HG03432 (cell line): Measurements from ENCODE around the gene SYNE2.

Experiments used
- ATAC-seq: cut with Tn5 transposase; IDR thresholded peaks from one replicate; pipeline ENCODE4 v1.9.1; 2021; ENCODE audit warnings: mild to moderate bottlenecking, moderate library complexity; ENCODE audit not compliant: unreplicated experiment

Gene SYNE2

DNA sequence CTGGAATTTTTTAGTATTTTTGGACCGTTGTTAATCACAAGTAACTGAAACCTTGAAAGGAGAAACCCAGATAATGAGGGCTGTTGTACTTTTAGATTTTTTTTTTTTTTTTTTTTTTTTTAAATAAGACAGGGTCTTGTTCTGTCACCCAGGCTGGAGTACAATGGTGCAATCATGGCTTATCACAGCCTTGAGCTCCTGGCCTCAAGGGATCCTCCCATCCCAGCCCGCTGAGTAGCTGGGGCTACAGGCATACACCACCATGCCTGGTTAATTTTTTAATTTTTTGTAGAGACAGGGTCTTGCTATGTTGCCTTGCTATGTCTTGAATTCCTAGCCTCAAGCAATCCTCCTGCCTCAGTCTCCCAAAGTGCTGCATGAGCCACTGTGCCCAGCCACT, 211.6 kb downstream of the SYNE2 start:
- no peak for ATAC-seq

DNA sequence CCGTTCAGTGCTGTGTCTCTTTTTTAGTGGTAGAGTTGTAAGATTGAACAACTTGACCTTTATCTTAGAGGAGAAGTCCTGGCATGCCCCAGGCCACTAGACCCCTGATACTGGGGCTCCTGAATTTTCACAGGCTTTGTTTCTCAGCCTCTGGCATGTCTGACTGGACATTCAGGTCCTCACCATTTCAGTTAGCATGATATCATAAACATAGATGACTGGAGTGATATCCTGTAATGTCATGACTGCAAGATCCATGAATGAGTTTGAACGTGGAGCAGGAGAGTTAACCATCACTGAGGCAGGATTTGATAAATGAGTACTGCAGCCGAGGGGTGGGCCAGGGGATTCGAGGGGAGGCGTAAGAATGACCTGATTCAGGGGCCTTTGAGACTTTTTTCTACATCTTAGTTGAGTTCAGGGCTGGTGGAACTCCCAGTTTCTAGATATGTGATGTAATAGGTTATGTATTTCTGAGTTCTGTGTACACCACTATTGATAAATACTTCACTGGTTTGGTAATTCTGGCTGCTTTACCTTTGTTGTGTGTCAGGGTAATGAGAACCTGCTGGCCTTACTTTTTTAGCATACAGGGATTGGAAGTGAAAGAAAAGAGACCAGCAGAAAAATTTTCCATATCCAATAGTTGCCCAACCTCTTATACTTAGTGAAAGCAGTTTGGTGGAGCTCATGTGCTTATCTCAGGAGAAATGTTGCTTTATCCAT, 217.0 kb downstream of the SYNE2 start:
- ATAC-seq, result no peak

DNA sequence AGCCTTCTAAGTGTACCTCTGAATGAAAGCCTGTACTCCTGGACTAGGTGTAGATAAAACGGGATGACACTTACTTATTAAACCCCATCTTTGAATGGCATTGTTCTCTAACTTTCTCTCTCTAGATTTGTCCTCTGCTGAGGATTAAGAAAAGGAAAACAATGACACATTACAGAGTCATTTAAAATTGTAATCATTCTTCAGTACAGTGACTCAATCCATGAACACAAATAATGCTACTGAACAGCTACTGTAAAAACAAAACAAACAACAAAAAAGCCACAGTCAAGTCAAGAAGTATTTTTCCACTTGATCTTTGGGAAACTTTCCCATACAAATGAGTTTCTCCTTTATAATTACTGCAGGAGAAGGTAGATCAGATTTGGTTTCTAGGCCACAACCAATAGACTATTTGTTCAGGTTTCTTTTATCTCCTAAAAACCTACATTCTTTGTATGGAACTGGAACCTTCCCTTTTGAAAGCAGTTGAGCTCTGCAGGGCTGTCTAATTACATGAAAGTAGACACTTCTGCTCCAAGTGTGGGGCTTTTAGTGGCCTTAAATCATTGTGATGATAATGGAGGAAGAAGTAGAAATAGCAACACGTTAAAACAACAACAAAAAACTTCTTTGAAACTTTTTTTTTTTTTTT, 222.3 kb downstream of the SYNE2 start:
- no peak for ATAC-seq

DNA sequence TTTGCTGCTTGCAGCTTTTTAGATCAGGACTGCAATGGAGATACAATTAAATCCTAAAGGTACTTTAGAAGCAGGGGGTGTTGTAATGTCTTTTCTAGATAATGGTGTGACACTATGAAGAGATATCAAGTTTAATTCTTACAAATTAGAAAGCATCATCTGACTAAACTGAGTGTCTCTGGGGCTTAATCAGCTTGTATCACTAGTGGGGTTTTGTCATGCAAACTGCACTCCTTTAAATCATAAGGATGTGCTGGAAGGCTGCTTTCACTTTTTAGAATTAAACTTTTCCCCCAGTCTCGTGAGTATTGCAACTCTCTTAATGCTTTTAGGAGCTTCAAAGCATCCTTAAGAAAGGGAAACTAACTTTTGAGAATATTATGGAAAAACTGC, 222.8 kb downstream of the SYNE2 start:
- ATAC-seq, result no peak

DNA sequence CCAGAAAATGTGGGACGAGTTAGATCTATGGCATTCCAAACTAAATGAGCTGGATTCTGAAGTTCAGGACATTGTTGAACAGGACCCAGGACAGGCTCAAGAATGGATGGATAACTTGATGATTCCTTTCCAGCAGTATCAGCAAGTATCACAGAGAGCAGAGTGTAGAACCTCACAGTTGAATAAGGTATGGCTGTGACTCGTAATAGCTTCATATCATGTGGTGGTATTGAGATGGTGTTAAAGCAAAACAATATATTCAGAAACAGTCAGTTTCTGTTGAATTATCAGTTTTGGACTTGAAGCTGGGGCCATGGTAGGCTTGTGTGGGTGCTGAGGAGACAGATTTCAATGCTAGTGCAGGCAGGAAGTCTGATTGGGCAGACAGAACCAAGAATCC, 227.6 kb downstream of the SYNE2 start:
- ATAC-seq, result no peak

DNA sequence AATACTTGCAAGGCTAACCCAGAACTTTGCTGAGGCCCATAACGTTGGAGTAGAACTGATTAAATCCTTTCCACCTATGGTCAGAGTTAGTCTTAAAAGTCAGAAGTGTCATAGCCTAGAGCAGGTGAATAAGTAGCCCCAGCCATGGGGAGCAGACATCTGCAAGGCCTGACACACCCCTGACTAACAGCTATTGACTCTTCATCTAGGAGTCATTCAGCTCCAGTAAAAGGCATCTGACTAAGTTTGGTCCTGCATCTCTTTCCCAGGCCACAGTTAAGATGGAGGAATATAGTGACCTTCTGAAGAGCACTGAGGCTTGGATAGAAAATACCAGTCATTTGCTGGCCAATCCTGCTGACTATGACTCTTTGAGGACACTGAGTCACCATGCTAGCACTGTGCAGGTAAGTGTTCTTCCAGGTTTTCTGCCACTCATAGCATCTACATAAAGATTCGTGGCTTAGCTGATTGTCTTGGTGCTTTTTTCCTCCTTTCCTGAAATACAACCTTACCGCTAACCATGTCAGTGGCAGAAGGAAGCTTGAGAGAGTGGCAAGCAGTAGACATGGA, 228.5 kb downstream of the SYNE2 start:
- no peak for ATAC-seq

DNA sequence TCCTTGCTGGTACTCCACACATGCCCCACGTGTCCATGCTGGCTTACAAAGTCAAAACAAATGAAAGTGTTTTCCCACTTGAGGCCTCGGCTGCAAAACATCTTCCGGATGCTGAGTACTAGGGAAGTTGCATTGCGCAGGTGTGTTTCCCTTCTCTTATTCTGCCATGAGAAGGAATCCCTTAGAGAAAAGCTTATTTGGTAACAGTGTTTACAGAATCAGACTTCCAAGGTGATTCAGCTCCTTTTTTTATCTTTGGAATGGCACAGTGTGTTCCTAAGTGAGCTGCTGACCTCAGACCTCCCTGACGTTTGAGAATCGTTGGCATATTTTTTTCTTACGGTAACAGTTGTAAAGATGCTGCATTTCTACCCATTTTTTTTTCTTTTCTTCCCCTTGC, 230.0 kb downstream of the SYNE2 start:
- no peak for ATAC-seq

DNA sequence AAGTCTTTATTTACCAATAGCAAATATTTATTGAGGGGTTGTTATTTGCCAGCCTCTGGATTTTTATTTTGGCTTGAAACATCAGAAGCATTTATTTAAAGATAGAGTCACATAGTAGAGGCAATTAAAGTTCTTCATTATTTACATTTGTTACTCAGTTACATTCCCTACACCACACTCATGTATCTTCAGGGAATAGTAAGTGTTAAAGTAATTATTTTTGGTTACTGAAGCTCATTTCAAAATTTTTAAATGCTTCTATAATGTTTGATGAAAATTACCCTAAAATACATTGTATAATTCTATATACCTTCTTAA, 235.8 kb downstream of the SYNE2 start:
- no peak for ATAC-seq

DNA sequence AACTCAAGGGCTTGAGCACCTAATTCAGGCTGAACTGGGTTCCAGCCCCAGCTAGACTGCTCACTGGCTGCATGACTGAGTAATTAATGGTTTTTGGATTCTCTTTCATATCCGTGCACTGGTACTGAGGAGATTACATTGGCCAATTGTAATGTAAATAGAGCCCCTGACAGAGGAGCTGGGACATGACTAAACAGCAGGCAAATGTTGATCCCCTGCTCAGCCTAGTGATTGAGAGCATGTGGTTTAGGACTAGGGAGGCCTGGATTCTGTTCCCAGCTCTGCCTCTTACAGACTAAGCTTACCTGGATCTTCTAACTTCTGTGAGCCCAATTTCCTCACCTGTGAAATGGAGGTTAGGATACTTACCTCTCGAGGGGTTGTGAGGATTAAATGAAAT, 237.1 kb downstream of the SYNE2 start:
- no peak for ATAC-seq

DNA sequence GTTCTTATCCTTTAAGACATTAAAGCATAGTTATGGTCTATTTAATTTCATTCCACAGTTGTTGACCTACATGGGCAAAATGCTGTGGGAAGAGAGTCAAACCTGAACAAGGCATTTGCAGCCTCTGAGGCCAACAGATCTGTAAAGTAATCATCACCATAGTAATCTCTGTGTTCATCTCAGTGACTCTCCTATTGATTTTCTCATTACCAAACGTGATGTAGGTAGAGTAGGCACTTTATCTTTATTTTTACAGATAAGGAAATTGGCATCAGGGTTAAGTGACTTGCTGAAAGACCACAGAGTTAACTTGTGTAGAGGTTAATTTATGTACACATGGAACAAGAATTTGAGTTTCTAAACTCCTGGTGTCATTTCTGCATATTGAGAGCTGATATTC, 238.4 kb downstream of the SYNE2 start:
- no peak for ATAC-seq

DNA sequence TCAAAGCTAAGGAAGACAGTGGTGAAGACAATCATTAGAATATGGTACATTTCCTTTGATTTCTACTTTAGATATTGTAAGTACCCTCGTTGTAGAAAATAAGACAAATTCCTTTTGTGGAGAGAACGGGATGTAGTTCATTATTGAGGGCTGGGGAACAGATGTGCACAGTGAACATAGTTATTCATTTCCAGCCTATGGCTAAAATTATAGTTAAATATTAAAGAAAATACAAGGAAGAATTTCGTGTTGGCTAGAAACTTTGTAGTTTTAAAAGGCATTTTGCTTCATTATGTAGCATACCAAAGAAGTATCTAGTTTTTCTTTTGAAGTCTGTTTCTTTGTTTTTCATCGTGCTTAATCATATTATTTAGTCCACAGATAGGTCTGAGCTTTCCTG, 239.5 kb downstream of the SYNE2 start:
- ATAC-seq, result no peak

DNA sequence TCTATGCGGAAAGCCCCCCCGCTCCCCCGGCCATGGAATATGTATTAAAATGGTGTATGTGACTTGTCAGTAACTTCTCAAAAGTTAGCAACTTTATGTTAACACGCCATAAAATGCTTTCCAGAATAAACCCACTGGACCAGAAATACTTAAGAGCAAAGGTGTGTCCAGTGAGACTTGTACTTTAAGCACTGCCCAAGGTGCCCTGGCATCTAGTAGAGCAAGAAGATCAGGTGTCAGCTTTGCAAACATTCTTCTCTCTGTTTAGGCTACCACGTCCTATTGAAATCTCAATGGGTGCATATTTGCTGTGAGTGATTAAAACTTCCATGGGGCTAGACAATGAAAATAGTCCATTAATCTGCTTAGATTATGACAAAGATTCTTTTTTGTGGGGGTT, 240.1 kb downstream of the SYNE2 start:
- no peak for ATAC-seq

DNA sequence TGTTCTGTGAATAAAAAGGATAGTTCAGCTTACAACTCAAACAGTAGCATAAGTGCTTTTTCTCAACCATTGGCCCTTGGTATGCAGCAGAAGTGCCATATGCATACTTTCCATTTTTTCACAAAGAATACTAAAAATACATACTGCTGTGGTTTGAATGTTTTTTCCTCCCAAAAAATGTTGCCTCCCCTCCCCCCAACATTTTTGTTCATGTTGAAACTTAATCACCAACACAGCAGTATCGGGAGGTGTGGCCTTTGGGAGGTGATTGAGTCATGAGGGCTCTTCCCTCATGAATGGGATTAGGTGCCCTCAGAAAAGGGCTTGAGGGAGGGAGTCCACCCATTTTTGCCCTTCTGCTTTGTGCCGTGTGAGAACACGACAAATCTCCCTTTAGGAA, 242.8 kb downstream of the SYNE2 start:
- ATAC-seq, result no peak

DNA sequence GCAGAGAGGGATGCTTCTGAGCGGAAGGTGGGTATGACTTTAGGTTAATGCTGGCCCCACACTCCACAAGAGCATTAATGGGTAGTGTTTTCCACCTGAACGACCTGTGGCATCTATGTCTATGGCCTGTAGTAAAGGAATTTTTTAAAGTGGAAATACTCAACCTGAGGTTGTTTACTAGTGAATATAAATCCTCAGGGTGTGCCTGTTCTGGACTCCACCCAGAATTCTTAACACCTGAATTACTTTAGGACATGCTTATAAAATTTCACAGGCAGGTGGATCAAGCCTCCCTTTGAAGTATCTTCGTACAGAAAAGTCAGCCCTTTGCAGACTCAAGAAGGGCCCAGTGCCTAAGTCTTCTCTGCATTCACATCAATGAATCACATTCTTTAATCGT, 245.3 kb downstream of the SYNE2 start:
- no peak for ATAC-seq

DNA sequence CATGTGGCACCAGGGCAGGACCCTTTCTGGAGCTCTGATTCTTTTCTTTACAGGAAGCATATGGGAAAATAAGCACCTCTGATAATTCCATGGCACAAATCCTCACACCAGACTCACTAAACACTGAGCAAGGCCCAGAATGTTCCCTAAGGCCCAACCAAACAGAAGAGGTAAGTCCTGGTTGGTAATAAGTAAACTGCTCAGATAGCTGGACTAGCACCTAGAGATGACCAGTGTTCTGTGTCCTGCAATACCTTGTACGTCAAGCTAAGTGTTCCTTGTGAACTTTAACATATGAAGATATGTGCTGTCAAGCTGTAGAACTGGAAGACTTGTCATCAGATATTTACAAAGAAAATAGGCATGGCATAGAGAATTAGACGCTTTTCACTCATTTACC, 254.6 kb downstream of the SYNE2 start:
- ATAC-seq, result no peak

DNA sequence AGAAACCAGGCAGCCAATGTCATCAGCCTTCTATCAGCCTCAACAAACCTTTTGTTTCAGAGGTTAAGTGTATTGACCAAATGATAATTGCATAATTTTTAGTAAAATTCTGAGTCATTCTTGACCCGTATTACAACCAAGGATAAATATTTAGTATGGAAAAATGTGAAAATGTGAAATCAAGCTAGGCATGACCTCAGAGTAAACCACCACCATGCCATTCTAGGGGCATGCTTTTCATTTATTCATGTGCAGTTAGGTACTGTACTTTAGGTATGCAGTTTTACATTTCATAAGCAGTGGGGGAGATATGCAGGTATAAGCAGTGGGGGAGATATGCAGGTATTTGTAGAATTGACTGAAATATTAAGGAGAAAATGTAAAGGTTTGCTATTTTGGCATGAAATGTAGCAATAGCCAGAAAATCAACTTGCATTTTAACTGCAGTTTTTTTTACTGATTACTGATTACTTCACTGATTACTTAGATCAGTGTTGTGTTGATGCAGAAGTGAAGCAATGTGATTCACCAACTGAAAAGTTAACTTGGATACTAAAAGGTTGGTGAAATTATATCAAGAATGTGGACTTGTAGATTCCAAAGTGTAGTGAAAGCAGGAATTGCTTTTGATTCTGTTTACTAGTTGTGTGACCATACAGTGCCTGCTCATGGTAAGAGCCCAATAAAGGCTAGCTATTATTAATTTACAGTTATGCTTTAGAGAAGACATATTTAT, 257.2 kb downstream of the SYNE2 start:
- ATAC-seq, result no peak

DNA sequence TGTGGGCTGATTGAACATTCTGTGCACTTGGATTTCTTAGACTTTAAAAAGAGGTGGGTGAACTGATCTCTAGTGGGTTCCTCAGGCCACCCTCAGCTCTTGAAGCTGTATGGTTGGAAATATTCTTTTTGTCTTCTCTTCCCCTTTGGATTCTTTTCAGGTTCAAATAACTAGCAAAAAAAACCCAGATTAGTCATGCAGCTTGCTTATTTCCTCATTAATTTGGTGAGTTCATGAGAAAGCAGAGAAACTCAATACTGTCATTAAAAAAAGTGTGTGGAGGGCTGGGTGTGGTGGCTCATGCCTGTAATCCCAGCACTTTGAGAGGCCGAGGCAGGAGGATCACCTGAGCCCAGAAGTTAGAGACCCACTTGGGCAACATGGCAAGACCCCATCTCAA, 258.0 kb downstream of the SYNE2 start:
- ATAC-seq, result no peak

DNA sequence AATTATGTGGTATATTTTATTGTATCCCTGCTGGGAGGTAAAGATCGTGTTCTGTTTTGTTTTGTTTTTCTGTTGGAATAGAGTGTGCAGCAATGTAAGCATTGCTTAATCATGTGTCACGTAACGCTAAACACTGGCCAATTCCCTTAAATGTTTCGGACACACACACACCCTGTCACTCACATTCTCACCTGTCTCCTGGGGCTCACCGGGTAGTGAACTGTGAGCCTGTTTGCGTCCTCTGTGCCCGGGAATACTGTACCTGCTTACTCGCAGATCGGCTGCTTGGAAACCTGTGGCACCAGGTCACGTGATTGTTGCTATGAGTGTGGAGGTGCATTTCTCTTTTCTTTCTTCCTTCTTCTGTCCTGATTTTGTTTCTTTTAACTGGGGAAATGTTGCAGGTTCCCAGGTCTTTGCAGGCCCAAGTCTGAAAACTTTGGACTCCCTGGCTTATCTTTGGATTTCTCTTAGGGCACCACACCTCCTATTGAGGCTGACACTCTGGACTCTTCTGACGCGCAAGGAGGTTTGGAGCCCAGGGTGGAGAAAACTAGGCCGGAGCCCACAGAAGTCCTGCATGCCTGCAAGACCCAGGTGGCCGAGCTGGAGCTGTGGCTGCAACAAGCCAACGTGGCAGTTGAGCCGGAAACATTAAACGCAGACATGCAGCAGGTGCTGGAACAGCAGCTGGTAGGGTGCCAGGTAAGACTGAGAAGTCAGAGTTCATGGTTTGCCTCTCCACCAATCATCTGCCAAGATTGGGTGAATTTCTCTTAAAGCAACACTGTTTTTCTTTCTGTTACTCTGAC, 260.3 kb downstream of the SYNE2 start:
- ATAC-seq, result no peak

DNA sequence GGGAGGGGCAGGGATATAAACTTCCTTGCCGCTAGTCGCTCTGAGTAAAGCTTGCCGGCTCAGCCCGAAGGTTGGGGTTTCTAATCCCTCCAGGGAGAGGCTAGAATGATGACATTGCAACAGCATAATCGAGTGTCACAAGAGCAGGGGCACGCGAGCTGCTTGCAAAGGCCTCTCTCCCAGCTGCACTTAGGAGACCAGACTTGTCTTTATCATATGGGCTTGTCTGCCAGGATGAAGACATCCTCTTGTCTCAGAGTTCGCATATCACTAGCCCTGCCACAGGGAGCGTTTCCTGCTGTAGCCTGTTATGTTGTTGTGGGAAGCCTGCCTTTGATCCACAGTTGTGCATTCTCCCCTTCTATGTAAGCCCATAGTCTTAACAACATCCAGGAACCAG, 261.4 kb downstream of the SYNE2 start:
- ATAC-seq, result no peak

DNA sequence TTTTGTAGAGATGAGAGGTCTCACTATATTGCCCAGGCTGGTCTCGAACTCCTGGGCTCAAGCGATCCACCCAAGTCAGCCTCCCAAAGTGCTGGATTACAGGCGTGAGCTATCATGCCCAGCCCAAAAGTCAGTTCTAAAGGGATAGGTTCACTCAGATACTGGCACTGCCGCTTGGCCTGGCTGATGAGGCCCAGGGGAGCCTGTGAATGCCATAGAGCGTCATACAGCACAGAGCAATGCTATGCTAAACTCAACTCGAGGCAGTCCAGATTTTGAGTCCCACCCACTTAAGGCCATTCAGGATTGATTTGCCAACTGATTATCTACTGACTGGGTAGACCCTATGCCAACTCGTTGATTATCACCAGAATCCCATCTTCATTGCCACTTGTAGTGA, 262.0 kb downstream of the SYNE2 start:
- no peak for ATAC-seq

DNA sequence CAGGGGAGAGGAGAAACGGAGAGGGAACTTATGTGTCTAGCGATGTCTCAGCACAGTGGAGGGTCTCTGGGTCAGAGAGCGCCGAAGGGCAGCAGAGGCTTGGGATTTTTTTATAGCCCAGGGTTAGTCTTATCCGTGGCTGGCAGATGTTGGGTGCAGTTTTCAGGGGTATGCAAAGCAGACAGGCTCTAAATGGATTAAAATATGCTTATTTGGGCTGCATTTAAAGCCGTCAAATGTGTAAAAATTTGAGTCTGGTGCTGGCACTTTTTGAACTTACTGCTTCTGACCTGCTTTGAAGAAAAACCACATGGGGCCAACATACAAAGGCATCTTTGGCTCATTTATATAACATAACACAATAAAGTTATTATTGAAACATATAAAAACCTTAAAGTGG, 262.6 kb downstream of the SYNE2 start:
- ATAC-seq, result no peak
